DND-41 (cell line): Measurements from ENCODE around the gene FBP2.
"Not testable (repeated sequence)": the region's sequence is repeated elsewhere in the genome, so short reads cannot be mapped to it uniquely, and the experiment has no call there.

Source experiments
- CTCF ChIP-seq: IDR thresholded peaks from 2 replicates; pipeline ENCODE4 v1.5.1; 2012; ENCODE audit warnings: borderline replicate concordance, low read length, moderate library complexity, mild to moderate bottlenecking; ENCODE audit not compliant: poor library complexity, severe bottlenecking; ENCODE audit errors: extremely low read depth
- EZH2 ChIP-seq: IDR thresholded peaks from 3 replicates; pipeline ENCODE4 v1.6.1; 2012; ENCODE audit warnings: borderline replicate concordance, low read depth, mild to moderate bottlenecking, moderate library complexity, low read length, inconsistent platforms; ENCODE audit not compliant: severe bottlenecking

- not testable (repeated sequence) for TF ChIP-seq CTCF, EZH2
Measured at GRCh38 chr9:94564279-94564678, 29.3 kb downstream of the FBP2 start.
